ENCODE results near the gene USP7.

DNA sequence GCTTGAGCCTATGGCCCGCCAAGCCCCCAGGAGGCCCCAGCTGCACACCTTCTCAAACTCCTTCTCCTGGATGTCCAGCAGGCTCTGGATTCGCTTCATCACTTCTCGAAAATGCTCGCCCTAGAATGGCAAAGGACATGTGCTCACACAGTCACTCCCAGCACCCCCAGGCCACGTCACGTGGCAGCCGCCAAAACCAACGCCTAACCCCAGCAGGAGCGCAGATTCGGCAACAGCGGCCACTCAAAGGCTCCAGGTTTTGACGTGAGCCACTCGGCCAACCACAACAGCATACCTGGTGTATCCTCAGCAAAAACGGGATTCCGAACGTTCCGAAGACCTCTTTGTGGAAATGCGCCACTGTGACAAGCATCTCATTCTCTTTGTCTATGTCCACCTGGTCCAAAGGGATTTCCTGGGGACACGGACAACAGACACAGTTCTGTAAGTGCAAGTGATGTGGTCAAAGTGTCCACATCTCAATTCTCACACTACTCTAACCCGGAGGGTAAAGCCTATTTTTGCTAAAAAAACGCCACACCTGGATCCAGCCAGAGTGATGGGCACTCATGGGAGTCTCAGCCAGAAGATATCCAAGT, 68.9 kb downstream of the USP7 start:
- TF ChIP-seq, protein P1, sequence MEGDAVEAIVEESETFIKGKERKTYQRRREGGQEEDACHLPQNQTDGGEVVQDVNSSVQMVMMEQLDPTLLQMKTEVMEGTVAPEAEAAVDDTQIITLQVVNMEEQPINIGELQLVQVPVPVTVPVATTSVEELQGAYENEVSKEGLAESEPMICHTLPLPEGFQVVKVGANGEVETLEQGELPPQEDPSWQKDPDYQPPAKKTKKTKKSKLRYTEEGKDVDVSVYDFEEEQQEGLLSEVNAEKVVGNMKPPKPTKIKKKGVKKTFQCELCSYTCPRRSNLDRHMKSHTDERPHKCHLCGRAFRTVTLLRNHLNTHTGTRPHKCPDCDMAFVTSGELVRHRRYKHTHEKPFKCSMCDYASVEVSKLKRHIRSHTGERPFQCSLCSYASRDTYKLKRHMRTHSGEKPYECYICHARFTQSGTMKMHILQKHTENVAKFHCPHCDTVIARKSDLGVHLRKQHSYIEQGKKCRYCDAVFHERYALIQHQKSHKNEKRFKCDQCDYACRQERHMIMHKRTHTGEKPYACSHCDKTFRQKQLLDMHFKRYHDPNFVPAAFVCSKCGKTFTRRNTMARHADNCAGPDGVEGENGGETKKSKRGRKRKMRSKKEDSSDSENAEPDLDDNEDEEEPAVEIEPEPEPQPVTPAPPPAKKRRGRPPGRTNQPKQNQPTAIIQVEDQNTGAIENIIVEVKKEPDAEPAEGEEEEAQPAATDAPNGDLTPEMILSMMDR (IDR thresholded peaks at IDR 0.05): no peak
- TF ChIP-seq POLR2AphosphoS5 (IDR thresholded peaks at IDR 0.05; ENCODE audit: low read depth, low read length) (no peak), REST (IDR thresholded peaks at IDR 0.05; ENCODE audit: insufficient read depth in 1 of 2, low read depth in 2 of 2, low read length in 1 of 2) (no peak)

Data from Panc1 (cell line).